Nephron (organoid): ENCODE measurements around the gene CES4A.

Experiments
- H3K27ac Mint-ChIP-seq, 3 experiments: 2 replicates each; pipeline ENCODE4 v1.8.0; 2020; ENCODE audit warnings: mixed read lengths in 3 of 3, mild to moderate bottlenecking in 2 of 3, moderate library complexity in 1 of 3
- H3K27me3 Mint-ChIP-seq: 2 replicates; pipeline ENCODE4 v1.8.0; 2021; ENCODE audit warnings: low read depth, mild to moderate bottlenecking, moderate library complexity, mixed read lengths
- H3K36me3 Mint-ChIP-seq: 2 replicates; pipeline ENCODE4 v1.8.0; 2020; ENCODE audit warnings: low read depth, mixed read lengths
- H3K4me1 Mint-ChIP-seq: 2 replicates; pipeline ENCODE4 v1.8.0; 2020; ENCODE audit warnings: mixed read lengths
- H3K4me3 Mint-ChIP-seq, 3 experiments: 2 replicates each; pipeline ENCODE4 v1.8.0; 2020; ENCODE audit warnings: mild to moderate bottlenecking in 3 of 3, mixed read lengths in 3 of 3, moderate library complexity in 2 of 3
- H3K9me3 Mint-ChIP-seq: 2 replicates; pipeline ENCODE4 v1.8.0; 2020; ENCODE audit warnings: mixed read lengths
- TF ChIP-seq, protein P1 (sequence below), 3 experiments: fragments of 200-600 bp; sonication (generic); IDR thresholded peaks; one replicate each; pipeline ENCODE4 v1.5.0; 2021; ENCODE audit warnings: antibody characterized with exemption in 3 of 3; ENCODE audit not compliant: unreplicated experiment in 3 of 3

The CES4A gene

GRCh38 chr16:66945939-66946338 lies 42.5 kb upstream of the CES4A start:
- TF ChIP-seq, protein P1, sequence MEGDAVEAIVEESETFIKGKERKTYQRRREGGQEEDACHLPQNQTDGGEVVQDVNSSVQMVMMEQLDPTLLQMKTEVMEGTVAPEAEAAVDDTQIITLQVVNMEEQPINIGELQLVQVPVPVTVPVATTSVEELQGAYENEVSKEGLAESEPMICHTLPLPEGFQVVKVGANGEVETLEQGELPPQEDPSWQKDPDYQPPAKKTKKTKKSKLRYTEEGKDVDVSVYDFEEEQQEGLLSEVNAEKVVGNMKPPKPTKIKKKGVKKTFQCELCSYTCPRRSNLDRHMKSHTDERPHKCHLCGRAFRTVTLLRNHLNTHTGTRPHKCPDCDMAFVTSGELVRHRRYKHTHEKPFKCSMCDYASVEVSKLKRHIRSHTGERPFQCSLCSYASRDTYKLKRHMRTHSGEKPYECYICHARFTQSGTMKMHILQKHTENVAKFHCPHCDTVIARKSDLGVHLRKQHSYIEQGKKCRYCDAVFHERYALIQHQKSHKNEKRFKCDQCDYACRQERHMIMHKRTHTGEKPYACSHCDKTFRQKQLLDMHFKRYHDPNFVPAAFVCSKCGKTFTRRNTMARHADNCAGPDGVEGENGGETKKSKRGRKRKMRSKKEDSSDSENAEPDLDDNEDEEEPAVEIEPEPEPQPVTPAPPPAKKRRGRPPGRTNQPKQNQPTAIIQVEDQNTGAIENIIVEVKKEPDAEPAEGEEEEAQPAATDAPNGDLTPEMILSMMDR (IDR thresholded peaks at IDR 0.05; ENCODE audit: unreplicated experiment in 3 of 3): no peak
- no peaks in the 10 kb centered on the region for H3K4me1 Mint-ChIP-seq
- peaks cover 25% of the 10 kb centered on the region for H3K36me3 Mint-ChIP-seq
- no peak overlapping the region for H3K4me3 Mint-ChIP-seq
- H3K27ac Mint-ChIP-seq: no peak overlapping the region
- H3K27me3 Mint-ChIP-seq: peaks cover 3% of the 10 kb centered on the region
- no peaks in the 10 kb centered on the region for H3K9me3 Mint-ChIP-seq

GRCh38 chr16:66946541-66946940 lies 41.8 kb upstream of the CES4A start:
- Mint-ChIP-seq H3K4me1 (no peaks in the 10 kb centered on the region), H3K4me3 (no peak overlapping the region), H3K27me3 (peaks cover 3% of the 10 kb centered on the region), H3K36me3 (peaks cover 24% of the 10 kb centered on the region), H3K9me3 (peaks cover 3% of the 10 kb centered on the region), H3K27ac (no peak overlapping the region)
- TF ChIP-seq, protein P1 (IDR thresholded peaks at IDR 0.05; ENCODE audit: unreplicated experiment in 3 of 3): no peak

- Mint-ChIP-seq H3K4me3 (no peak overlapping the region), H3K27me3 (peaks cover 3% of the 10 kb centered on the region), H3K9me3 (peaks cover 7% of the 10 kb centered on the region), H3K27ac (no peak overlapping the region), H3K36me3 (peaks cover 22% of the 10 kb centered on the region), H3K4me1 (no peaks in the 10 kb centered on the region)
- TF ChIP-seq, protein P1 (IDR thresholded peaks at IDR 0.05; ENCODE audit: unreplicated experiment in 3 of 3): no peak
These were observed 41.5 kb upstream of the CES4A start for GRCh38 chr16:66946974-66947301.

DNA sequence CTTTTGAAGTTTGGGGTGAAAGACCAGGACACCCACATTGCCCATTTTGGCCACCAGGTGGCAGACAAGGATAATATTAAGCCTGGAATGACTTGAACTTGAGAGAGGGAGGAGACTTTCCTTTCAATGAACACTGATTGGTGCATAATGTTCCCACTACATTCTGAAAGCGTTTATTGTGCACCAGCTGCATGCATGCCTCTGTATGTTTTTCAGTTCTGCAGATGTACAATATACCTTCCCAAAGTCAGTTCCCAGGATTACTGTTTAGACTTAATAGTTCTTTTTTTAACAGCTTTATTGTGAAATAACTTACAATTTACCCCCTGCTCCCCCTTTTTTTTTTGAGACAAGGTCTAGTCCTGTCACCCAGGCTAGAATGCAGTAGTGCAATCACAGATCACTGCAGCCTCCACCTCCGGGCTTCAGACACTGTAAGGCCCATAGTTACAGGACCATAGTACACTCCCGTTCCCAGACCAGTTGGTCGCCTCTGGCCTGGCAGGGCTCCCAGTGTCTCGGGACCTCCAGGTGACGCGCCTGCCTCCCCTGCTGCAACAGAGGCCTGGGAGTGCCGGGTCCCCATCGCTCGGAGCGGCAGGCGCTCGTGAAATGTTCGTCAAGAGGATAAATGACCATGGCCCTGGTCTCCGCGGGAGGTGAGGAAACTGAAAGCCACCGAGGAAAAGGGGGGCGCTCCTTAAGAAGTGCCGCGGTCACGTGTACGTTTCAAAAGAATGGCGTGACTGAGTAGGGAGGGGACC lies 40.9 kb upstream of the CES4A start:
- Mint-ChIP-seq H3K36me3 (peaks cover 17% of the 10 kb centered on the region), H3K27ac (no peak overlapping the region), H3K9me3 (peaks cover 7% of the 10 kb centered on the region), H3K4me3 (no peak overlapping the region), H3K4me1 (no peaks in the 10 kb centered on the region), H3K27me3 (peaks cover 3% of the 10 kb centered on the region)
- TF ChIP-seq, protein P1 (IDR thresholded peaks at IDR 0.05; ENCODE audit: unreplicated experiment in 3 of 3): peak; percentile 78 to 88 (median 83)

- H3K36me3 Mint-ChIP-seq: peaks cover 10% of the 10 kb centered on the region
- peaks cover 7% of the 10 kb centered on the region for H3K9me3 Mint-ChIP-seq
- peaks cover 3% of the 10 kb centered on the region for H3K27me3 Mint-ChIP-seq
- no peaks in the 10 kb centered on the region for H3K4me1 Mint-ChIP-seq
- no peak overlapping the region for H3K27ac Mint-ChIP-seq
- H3K4me3 Mint-ChIP-seq: no peak overlapping the region
- TF ChIP-seq, protein P1 (IDR thresholded peaks at IDR 0.05; ENCODE audit: unreplicated experiment in 3 of 3): no peak
These were observed 40.1 kb upstream of the CES4A start for GRCh38 chr16:66948134-66948836.
